HG02623 (cell line): ENCODE results near the gene CARMIL1.

ENCODE experiments used
- ATAC-seq: cut with Tn5 transposase; IDR thresholded peaks from one replicate; pipeline ENCODE4 v1.9.1; 2021; ENCODE audit warnings: moderate library complexity; ENCODE audit not compliant: unreplicated experiment

CARMIL1 gene

GRCh38 chr6:25404091-25404490, 124.9 kb downstream of the CARMIL1 start:
- ATAC-seq, result no peak

- peak; percentile 95 for ATAC-seq
Measured at GRCh38 chr6:25404693-25405169, 125.6 kb downstream of the CARMIL1 start.

- no peak for ATAC-seq
Measured at GRCh38 chr6:25405442-25405841, 126.3 kb downstream of the CARMIL1 start.

GRCh38 chr6:25407431-25407830, 128.3 kb downstream of the CARMIL1 start:
- ATAC-seq, result no peak

GRCh38 chr6:25410102-25410501, 130.9 kb downstream of the CARMIL1 start:
- ATAC-seq, result no peak

GRCh38 chr6:25411316-25411950, 132.3 kb downstream of the CARMIL1 start:
- no peak for ATAC-seq

GRCh38 chr6:25413207-25413905, 134.2 kb downstream of the CARMIL1 start:
- no peak for ATAC-seq

- no peak for ATAC-seq
Measured at GRCh38 chr6:25414168-25414567, 135.0 kb downstream of the CARMIL1 start.

- ATAC-seq, result no peak
Measured at GRCh38 chr6:25414755-25415154, 135.6 kb downstream of the CARMIL1 start.

GRCh38 chr6:25415274-25415673, 136.1 kb downstream of the CARMIL1 start:
- ATAC-seq, result no peak

- ATAC-seq, result no peak
Measured at GRCh38 chr6:25415701-25416100, 136.5 kb downstream of the CARMIL1 start.

GRCh38 chr6:25417046-25417605, 138.0 kb downstream of the CARMIL1 start:
- no peak for ATAC-seq

- no peak for ATAC-seq
Measured at GRCh38 chr6:25418454-25419052, 139.4 kb downstream of the CARMIL1 start.

- ATAC-seq, result no peak
Measured at GRCh38 chr6:25419879-25420278, 140.7 kb downstream of the CARMIL1 start.

- no peak for ATAC-seq
Measured at GRCh38 chr6:25423358-25423757, 144.2 kb downstream of the CARMIL1 start.

- ATAC-seq, result no peak
Measured at GRCh38 chr6:25424303-25424702, 145.1 kb downstream of the CARMIL1 start.

- ATAC-seq, result no peak
Measured at GRCh38 chr6:25427549-25427948, 148.4 kb downstream of the CARMIL1 start.

GRCh38 chr6:25428758-25429317, 149.7 kb downstream of the CARMIL1 start:
- no peak for ATAC-seq

- no peak for ATAC-seq
Measured at GRCh38 chr6:25431306-25431974, 152.3 kb downstream of the CARMIL1 start.

GRCh38 chr6:25431975-25432307, 152.8 kb downstream of the CARMIL1 start:
- ATAC-seq, result no peak

- ATAC-seq, result no peak
Measured at GRCh38 chr6:25434921-25435320, 155.7 kb downstream of the CARMIL1 start.
